ENCODE data around the gene BARHL1.
A peak's percentile ranks its signal among the peaks of the same experiment; 100 is the strongest.
"Not testable (repeated sequence)": the region's sequence is repeated elsewhere in the genome, so short reads cannot be mapped to it uniquely, and the experiment has no call there.

BARHL1 gene

DNA sequence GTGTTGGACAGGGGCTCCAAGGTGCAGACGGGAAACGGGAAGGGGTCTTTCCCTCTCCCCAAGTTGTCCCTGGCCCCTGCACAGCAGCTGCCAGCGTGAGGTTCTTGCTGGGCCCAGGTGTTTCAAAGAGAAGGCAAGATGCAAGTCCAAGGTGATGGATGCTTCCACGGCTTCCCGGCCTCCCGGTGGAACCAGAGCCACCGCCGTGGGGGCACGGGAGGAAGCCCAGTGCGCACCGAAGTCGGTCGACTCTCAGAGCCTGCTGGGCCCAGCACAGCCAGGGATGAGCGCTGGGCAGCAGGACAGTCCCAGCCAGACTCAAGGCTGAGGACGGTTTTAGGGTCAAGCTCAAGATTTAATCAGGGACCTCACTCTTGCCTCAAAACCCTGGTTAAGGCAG lies 25.2 kb upstream of the BARHL1 start:
- DNase-seq, result no peak

DNA sequence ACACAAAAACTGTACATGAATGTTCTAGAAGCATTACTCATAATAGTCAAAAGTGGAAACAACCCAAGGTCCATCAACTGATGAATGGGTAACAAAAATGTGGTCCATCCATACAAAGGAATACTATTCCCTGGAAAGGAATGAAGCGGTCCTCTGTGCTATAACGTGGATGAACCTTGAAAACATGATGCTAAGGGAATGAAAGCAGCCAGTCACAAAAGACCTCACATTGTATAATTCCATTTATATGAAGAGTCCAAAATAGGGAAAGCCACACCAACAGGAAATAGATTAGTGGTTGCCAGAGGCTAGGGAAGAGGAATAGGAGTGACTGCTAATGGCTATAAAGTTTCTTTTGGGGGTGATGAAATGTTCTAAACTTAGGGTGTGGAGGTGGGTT lies 22.7 kb upstream of the BARHL1 start:
- DNase-seq, result no peak

GRCh38 chr9:132560616-132561202 lies 21.7 kb upstream of the BARHL1 start:
- DNase-seq, result no peak

GRCh38 chr9:132562306-132562573 lies 20.2 kb upstream of the BARHL1 start:
- peak in 1 of 3 donors; percentile 28 for DNase-seq

DNA sequence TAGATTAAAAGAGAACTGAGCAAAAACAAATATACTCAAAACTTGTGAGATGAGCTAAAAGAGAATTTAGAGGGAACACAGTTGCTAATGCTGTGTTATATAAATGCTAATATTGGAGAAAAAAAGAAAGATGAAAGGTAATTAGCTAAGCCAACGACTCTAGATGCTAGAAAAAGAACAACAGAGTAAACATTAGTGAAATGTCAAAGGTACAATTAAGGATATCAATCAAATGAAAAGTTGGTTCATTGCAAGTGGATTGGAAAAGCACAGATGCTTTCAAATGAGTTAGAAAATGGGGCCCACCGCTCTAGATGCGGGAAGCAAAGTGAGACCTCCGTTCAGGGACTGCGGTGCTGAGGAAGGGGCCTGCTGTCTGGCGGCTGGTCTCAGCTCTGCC lies 17.9 kb upstream of the BARHL1 start:
- DNase-seq, result no peak

GRCh38 chr9:132568787-132569186 lies 13.6 kb upstream of the BARHL1 start:
- DNase-seq, result not testable (repeated sequence)

- no peak for DNase-seq
Measured at GRCh38 chr9:132571806-132572600, 10.4 kb upstream of the BARHL1 start.

- DNase-seq, result no peak
Measured at GRCh38 chr9:132572921-132573320, 9.5 kb upstream of the BARHL1 start.

GRCh38 chr9:132575005-132575609 lies 7.3 kb upstream of the BARHL1 start:
- peak; percentile 71 to 83 (median 79) for DNase-seq

DNA sequence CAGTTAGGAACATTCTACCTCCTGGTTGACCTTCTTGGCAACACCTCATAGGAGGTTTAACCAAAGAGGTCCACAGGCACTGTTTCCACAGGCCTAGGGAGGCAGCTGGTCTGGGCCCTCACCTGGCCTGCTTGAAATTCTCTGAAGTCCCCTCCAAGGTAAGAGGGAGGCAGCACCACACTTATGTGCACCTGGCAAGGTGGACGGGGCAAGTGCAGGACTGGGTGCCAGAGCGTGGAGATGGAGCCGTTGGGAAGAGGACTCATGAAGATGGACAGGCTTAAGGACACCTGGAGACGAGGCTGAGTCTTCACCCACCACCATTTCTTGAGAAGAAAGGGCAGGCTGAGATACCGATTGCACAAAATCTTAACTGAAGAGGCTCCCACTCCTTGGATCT lies 6.6 kb upstream of the BARHL1 start:
- no peak for DNase-seq

- no peak for DNase-seq
Measured at GRCh38 chr9:132577119-132577518, 5.3 kb upstream of the BARHL1 start.

DNA sequence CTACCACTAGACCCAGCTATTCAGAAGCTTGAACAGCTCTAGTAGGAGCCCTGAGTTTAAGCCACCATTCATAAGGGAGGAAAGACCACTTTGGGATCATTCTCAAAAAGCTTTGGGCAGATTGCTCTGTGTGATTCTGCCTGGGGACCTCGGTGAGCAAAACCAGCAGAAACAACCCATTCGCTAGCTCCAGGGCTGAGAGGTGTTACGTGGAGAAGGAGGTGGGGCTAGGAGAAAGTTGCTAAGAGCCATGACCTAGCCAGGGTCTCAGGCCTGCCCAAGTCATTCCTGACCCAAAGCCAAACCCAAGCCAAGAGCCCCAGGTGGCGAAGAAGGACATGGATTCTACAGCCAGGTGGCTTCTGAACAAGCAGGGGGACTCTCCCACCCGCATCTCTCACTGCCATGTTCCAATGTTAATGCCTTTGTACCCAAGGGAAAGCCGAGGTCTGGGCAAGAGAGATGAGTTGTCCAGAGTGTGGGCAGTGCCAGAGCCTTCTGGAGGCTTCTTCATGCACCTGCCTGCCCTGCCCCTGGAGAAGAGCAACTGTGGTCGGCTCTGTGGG lies 4.0 kb upstream of the BARHL1 start:
- DNase-seq, result no peak

DNA sequence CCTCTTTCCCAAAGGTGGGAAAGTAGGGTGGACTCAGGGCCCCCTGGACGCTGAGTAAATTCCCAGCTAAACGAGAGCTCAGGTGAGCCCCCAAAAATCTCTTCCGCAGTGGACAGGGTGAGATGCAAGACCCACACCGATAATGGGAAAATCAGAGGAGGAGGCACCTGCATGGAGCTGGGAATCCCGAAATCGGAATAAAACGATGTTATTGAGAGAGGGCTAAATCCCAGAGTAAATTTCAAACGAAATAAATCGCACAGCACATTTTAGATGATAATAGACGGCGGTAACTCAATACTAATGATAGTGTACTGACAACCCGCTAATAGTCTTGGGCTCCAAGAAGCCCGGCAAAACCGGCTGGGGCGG lies 3.0 kb upstream of the BARHL1 start:
- DNase-seq, result no peak

- DNase-seq, result no peak
Measured at GRCh38 chr9:132582786-132583583, 579 bp downstream of the BARHL1 start.

- no peak for DNase-seq
Measured at GRCh38 chr9:132583584-132584304, 1.3 kb downstream of the BARHL1 start.

GRCh38 chr9:132584601-132585560 lies 2.5 kb downstream of the BARHL1 start:
- no peak for DNase-seq

DNA sequence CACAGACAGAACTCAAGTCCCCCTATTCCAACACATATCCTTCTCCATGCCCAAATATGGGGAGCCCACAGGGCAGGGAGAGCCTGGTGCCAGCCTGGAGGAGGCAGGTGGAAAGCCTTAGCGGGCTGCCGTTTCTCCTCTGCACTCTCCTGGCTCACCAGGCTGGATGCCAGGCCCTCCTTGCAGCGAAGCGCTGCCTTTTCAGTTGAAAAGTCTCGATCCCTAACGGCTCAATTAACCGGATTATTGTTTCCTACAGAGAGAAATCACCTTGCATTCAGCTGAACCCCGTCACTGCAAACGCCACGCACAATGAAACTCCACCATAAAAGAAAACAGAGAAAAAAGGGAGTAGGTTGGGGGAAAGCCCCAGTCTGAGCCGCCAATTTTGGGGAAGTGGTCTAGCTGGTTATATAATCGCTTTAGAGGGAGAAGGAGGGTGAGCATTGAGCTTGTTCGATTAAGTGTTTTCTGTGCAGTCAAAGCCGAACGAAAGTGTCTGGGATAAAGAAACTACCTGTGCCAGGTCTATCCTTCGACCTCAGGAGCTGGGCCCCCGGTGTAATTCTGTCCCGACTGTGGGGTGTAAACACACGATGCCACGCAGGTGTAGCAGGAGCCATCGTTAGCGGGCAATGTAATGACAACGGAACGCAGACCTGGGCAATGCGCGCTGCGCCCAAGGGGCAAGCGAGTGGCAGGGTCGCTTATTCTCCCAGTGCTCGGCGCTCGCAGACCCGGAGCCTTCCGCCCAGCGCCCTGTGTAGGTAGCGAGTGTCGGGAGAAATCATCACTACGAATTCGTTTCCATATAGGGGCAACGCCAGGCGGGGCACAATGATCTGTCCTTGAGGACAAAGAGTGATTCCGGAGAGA lies 3.8 kb downstream of the BARHL1 start:
- peak; percentile 63 to 66 (median 64) for DNase-seq

- DNase-seq, result no peak
Measured at GRCh38 chr9:132586830-132587591, 4.6 kb downstream of the BARHL1 start.

DNA sequence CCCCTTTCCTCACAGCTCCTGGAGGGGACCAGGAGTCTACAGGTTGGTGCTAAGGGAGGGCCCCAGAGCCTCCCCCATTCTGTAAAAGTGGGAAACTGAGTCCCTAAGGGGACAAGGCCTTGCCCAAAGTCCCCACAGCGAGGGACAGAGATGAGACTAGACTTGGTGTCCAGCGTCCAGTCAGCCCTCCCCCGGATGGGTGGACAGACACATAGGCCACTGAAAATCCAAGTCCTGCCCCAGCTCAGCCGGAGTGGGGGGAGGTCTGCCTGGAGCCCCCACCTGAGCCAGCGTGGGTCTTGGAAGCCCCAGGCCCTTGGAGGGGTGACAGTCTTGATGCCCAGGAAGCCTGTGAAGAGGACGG lies 5.2 kb downstream of the BARHL1 start:
- DNase-seq, result no peak

DNA sequence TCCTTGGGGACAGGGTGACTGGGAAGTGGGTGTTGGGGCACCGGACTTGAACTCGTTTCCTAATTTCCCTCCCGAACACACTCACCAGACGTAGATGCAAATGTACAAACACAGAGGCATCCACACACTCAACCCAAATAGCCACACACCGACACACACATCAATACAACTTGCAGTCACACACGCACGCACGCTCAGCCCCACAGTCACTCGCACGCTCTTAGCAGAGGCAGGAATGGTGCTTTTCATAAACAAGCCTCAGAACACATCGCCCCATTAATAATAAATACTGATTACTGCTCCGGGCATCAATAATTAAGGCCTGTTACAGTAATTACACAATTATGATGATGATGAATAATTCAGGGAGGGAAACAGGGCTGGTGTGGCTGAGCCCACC lies 5.7 kb downstream of the BARHL1 start:
- no peak for DNase-seq
